ENCODE data around the gene BPTF.
A peak's percentile ranks its signal among the peaks of the same experiment; 100 is the strongest.
"Not testable (repeated sequence)": the region's sequence is repeated elsewhere in the genome, so short reads cannot be mapped to it uniquely, and the experiment has no call there.

BPTF gene

DNA sequence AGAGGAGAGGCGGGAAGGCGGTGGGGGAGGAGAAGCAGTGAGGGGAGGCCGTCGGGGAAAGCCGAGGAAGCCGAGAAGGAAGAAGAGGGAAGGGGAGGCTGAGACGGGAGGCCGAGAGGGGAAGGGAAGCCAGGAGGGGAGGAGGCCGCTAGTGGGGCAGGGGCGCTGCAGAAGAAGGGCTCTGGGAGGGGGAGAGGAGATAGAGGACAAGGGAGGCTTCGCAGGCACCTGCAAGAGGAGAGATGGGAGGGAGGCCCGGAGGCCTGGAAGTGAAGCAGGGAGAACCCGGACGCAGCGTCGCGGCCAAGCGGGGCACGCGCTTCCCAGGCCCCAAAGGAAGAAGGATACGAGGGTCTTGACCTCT, 168.7 kb downstream of the BPTF start:
- no peaks in the 10 kb centered on the region for H3K27me3 ChIP-seq
- DNase-seq: peak; percentile 37
- no peaks in the 10 kb centered on the region for H3K9me3 ChIP-seq
- TF ChIP-seq, protein P1, sequence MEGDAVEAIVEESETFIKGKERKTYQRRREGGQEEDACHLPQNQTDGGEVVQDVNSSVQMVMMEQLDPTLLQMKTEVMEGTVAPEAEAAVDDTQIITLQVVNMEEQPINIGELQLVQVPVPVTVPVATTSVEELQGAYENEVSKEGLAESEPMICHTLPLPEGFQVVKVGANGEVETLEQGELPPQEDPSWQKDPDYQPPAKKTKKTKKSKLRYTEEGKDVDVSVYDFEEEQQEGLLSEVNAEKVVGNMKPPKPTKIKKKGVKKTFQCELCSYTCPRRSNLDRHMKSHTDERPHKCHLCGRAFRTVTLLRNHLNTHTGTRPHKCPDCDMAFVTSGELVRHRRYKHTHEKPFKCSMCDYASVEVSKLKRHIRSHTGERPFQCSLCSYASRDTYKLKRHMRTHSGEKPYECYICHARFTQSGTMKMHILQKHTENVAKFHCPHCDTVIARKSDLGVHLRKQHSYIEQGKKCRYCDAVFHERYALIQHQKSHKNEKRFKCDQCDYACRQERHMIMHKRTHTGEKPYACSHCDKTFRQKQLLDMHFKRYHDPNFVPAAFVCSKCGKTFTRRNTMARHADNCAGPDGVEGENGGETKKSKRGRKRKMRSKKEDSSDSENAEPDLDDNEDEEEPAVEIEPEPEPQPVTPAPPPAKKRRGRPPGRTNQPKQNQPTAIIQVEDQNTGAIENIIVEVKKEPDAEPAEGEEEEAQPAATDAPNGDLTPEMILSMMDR (IDR thresholded peaks at IDR 0.05; ENCODE audit: low read depth, low read length): no peak
- peaks cover 7% of the 10 kb centered on the region for H3K4me1 ChIP-seq
- peak overlapping the region; percentile 70 for H3K4me3 ChIP-seq (ENCODE audit: low read depth, low read length)
- no peaks in the 10 kb centered on the region for H3K36me3 ChIP-seq

DNA sequence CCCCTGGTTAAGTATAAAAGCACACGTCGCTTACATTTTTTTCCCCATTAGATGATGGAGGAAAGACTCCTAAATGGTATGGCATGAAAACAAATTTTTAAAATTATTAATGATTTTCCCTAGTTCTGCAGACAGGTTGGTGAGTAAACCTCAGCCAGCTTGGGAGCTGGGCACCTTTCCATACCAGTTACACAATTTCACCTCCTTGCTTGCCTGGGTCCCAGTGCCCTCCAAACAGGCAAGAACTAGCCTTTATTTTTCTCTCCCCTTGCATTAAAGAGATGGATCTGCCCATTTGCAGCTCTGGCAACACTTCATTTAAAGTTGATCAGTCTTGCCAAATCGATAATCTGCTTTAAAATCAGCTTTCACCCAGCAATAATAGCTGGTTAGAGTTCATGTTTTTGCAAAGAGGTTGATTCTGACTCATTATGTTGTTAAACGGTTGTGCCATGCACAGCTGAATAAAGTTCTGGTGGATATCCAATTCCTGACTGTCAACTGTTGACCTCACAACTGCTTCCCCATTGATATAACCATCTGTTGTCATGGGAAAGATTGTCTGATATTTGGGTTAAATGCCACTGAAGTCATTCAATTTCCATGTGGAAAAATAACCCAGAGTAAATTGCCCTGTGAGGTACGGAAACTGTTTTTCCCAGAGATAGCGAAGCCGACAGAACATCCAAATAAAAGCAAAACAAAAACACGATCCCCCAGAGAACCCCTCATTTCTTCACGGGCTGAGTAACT, 169.7 kb downstream of the BPTF start:
- H3K9me3 ChIP-seq: no peaks in the 10 kb centered on the region
- H3K4me1 ChIP-seq: peaks cover 7% of the 10 kb centered on the region
- H3K36me3 ChIP-seq: no peaks in the 10 kb centered on the region
- no peak for DNase-seq
- TF ChIP-seq, protein P1 (IDR thresholded peaks at IDR 0.05; ENCODE audit: low read depth, low read length): no peak
- peak overlapping the region; percentile 79 for H3K4me3 ChIP-seq (ENCODE audit: low read depth, low read length)
- no peaks in the 10 kb centered on the region for H3K27me3 ChIP-seq

GRCh38 chr17:67995570-67996263, 170.4 kb downstream of the BPTF start:
- Histone ChIP-seq H3K4me3 (ENCODE audit: low read depth, low read length) (peak overlapping the region; percentile 79), H3K4me1 (peaks cover 7% of the 10 kb centered on the region), H3K36me3 (no peaks in the 10 kb centered on the region), H3K27me3 (no peaks in the 10 kb centered on the region), H3K9me3 (no peaks in the 10 kb centered on the region)
- TF ChIP-seq, protein P1 (IDR thresholded peaks at IDR 0.05; ENCODE audit: low read depth, low read length): no peak
- peak; percentile 32 for DNase-seq

DNA sequence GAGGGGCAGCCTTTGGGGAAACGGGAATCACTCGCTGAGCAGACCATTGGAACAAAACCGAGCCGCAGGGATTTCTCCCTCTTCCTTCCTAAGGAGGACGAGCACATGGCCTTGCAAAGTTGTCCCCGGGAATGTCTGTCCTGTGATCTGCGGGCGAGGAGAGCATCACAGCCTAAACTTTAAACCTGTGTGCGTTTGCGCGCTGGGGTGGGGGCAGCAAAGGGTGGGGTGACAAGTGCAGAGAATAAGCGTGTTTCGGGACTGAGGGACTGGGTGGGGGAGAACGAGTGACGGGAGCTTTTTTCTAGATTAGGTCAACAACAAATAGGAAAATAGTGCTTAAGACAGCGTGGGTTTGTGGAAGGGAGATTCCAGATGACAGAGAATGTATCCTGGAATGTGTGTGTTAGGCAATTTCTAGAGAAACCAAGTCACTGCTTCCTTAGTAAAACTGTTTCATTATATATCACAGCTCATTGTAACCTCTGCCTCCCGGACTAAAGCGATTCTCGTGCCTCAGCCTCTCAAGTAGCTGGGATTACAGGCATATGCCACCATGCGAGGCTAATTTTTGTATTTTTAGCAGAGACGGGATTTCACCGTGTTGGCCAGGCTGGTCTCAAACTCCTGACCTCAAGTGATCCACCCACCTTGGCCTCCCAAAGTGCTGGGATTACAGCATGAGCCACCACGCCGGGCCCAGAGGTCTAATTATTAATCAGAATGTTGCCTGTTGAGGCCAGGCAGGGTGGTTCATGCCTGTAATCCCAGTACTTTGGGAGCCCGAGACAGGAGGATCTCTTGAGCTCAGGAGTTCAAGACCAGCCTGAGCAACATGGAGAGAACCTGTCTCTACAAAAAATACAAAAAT, 171.2 kb downstream of the BPTF start, which contains the start of gene C17orf58:
TSS of gene C17orf58 (minus strand) at position 169 of the 871 bp plus-strand sequence. CDS start 271 bp downstream, outside the sequence.
- peak within 1 kb of the TSS; percentile 79 for H3K4me3 ChIP-seq (ENCODE audit: low read depth, low read length)
- H3K9me3 ChIP-seq, H3K27me3 ChIP-seq, DNase-seq, H3K36me3 ChIP-seq, H3K4me1 ChIP-seq: not testable (repeated sequence)

DNA sequence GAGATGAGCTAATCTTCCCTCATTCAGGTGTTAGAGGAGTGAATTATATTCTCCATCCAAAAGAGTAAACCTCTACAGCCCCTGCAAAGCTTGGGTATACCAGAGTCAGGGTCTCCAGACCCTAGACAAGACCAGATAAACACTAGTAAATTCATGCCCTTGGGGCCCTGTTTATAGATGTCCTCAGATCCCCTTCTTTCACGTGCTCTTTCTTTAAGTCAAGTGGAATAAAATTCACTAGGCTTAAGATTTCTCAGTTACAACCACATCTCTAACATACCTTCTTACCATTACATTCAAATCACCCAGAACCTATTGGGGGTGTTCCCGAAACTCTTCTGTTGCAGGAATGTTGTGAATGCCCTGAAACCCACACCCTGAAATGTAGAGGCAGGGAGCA, 173.2 kb downstream of the BPTF start:
- no peak overlapping the region for H3K4me3 ChIP-seq (ENCODE audit: low read depth, low read length)
- no peaks in the 10 kb centered on the region for H3K27me3 ChIP-seq
- no peaks in the 10 kb centered on the region for H3K36me3 ChIP-seq
- peaks cover 3% of the 10 kb centered on the region; the same call in 1 of the 2 replicates for H3K4me1 ChIP-seq
- H3K9me3 ChIP-seq: no peaks in the 10 kb centered on the region
- TF ChIP-seq, protein P1 (IDR thresholded peaks at IDR 0.05; ENCODE audit: low read depth, low read length): no peak
- no peak for DNase-seq

- Histone ChIP-seq H3K9me3 (no peaks in the 10 kb centered on the region), H3K4me3 (ENCODE audit: low read depth, low read length) (no peak overlapping the region), H3K27me3 (no peaks in the 10 kb centered on the region), H3K4me1 (peaks cover 3% of the 10 kb centered on the region; the same call in 1 of the 2 replicates), H3K36me3 (no peaks in the 10 kb centered on the region)
- TF ChIP-seq, protein P1 (IDR thresholded peaks at IDR 0.05; ENCODE audit: low read depth, low read length): no peak
- DNase-seq: no peak
These were observed 174.1 kb downstream of the BPTF start for GRCh38 chr17:67999291-67999911.

All from BE2C (cell line).